Activated CD4-positive, alpha-beta T cell treated with anti-CD3 and anti-CD28 coated beads, Interleukin-2, Interleukin-4, amounts not matched to agents 100 ng/mL and 50 ng/mL, durations not matched to agents 16 hours and 8 hours (primary cell): ENCODE data around the gene AHNAK2.
"Not testable (repeated sequence)": the region's sequence is repeated elsewhere in the genome, so short reads cannot be mapped to it uniquely, and the experiment has no call there.

ENCODE experiments used
- DNase-seq: peaks from one replicate; pipeline ENCODE4 v3.0.0-alpha.2; 2020; ENCODE audit warnings: low spot score

AHNAK2 gene

DNA sequence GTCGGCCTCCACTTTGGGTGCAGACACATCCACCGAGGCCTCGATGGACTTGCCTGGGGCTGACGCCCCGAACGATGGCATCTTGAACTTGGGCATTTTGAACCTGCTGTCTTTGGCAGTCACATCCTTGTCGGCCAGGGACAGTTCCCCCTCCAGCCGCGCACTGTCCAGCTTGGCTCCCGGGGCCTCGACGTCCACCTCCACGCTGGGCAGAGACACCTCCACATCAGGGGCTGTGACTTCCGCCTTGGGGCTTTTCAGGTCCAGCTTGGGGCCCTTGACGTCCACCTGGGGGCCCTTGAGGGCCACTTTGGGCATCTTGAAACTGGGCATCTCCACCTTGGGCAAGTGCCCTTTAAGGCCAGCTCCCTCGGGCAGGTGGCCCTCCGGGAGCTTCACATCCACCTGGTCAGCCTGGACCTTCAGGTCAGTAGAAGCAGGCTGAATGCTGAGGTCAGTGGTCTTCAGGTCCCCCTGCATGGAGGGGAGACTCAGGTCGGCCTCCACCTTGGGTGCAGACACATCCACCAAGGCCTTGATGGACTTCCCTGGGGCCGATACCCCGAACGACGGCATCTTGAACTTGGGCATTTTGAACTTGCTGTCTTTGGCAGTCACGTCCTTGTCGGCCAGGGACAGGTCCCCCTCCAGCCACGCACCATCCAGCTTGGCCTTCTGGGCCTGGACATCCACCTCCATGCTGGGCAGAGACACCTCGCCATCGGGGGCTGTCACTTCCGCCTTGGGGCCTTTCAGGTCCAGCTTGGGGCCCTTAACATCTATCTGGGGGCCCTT lies 26.1 kb downstream of the AHNAK2 start:
- not testable (repeated sequence) for DNase-seq

DNA sequence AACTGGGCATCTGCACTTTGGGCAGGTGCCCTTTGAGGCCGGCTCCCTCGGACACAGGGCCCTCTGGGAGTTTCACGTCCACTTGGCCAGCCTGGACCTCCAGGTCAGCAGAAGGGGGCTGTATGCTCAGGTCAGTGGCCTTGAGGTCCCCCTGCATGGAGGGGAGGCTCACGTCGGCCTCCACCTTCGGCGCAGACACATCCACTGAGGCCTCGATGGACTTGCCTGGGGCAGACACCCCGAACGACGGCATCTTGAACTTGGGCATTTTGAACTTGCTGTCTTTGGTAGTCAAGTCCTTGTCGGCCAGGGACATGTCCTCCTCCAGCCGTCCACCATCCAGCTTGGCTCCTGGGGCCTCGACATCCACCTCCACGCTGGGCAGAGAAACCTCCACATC lies 27.5 kb downstream of the AHNAK2 start:
- not testable (repeated sequence) for DNase-seq

DNA sequence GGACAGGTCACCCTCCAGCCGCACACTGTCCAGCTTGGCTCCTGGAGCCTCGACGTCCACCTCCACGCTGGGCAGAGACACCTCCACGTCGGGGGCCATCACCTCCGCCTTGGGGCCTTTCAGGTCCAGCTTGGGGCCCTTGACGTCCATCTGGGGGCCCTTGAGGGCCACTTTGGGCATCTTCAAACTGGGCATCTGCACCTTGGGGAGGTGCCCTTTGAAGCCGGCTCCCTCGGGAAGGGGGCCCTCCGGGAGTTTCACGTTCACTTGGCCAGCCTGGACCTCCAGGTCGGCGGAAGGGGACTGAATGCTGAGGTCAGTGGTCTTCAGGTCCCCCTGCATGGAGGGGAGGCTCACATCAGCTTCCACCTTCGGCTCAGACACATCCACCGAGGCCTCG lies 28.2 kb downstream of the AHNAK2 start:
- no peak for DNase-seq

DNA sequence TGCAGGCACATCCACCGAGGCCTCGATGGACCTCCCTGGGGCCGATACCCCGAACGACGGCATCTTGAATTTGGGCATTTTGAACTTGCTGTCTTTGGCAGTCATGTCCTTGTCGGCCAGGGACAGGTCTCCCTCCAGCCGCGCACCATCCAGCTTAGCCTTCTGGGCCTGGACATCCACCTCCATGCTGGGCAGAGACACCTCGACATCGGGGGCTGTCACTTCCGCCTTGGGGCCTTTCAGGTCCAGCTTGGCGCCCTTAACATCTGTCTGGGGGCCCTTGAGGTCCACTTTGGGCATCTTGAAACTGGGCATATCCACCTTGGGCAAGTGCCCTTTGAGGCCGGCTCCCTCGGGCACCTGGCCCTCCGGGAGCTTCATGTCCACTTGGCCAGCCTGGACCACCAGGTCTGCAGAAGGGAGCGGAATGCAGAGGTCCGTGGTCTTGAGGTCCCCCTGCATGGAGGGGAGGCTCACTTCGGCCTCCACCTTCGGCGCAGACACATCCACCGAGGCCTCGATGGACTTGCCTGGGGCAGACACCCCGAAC lies 28.7 kb downstream of the AHNAK2 start:
- not testable (repeated sequence) for DNase-seq

DNA sequence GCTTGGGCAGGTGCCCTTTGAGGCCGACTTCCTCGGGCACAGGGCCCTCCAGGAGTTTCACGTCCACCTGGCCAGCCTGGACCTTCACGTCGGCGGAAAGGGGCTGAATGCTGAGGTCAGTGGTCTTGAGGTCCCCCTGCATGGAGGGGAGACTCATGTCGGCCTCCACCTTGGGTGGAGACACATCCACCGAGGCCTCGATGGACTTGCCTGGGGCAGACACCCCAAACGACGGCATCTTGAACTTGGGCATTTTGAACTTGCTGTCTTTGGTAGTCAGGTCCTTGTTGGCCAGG lies 29.5 kb downstream of the AHNAK2 start:
- no peak for DNase-seq

DNA sequence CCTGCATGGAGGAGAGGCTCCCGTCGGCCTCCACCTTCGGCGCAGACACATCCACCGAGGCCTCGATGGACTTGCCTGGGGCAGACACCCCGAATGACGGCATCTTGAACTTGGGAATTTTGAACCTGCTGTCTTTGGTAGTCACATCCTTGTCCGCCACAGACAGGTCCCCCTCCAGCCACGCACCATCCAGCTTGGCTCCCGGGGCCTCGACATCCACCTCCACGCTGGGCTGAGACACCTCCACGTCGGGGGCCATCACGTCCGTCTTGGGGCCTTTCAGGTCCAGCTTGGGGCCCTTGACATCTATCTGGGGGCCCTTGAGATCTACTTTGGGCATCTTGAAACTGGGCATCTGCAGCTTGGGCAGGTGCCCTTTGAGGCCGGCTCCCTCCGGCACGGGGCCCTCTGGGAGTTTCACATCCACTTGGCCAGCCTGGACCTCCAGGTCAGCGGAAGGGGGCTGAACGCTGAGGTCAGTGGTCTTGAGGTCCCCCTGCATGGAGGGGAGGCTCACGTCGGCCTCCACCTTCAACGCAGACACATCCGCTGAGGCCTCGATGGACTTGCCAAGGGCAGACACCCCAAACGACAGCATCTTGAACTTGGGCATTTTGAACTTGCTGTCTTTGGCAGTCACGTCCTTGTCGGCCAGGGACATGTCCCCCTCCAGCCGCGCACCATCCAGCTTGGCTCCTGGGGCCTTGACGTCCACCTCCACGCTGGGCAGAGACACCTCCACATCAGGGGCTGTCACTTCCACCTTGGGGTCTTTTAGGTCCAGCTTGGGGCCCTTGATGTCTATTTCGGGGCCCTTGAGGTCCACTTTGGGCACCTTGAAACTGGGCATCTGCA lies 30.1 kb downstream of the AHNAK2 start:
- not testable (repeated sequence) for DNase-seq

DNA sequence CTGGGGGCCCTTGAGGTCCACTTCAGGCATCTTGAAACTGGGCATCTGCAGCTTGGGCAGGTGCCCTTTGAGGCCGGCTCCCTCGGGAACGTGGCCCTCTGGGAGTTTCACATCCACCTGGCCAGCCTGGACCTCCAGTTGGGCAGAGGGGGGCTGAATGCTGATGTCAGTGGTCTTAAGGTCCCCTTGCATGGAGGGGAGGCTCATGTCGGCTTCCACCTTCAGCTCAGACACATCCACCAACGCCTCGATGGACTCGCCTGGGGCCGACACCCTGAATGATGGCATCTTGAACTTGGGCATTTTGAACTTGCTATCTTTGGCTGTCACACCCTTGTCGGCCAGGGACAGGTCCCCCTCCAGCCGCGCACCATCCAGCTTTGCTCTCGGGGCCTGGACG lies 31.0 kb downstream of the AHNAK2 start:
- DNase-seq = not testable (repeated sequence)

DNA sequence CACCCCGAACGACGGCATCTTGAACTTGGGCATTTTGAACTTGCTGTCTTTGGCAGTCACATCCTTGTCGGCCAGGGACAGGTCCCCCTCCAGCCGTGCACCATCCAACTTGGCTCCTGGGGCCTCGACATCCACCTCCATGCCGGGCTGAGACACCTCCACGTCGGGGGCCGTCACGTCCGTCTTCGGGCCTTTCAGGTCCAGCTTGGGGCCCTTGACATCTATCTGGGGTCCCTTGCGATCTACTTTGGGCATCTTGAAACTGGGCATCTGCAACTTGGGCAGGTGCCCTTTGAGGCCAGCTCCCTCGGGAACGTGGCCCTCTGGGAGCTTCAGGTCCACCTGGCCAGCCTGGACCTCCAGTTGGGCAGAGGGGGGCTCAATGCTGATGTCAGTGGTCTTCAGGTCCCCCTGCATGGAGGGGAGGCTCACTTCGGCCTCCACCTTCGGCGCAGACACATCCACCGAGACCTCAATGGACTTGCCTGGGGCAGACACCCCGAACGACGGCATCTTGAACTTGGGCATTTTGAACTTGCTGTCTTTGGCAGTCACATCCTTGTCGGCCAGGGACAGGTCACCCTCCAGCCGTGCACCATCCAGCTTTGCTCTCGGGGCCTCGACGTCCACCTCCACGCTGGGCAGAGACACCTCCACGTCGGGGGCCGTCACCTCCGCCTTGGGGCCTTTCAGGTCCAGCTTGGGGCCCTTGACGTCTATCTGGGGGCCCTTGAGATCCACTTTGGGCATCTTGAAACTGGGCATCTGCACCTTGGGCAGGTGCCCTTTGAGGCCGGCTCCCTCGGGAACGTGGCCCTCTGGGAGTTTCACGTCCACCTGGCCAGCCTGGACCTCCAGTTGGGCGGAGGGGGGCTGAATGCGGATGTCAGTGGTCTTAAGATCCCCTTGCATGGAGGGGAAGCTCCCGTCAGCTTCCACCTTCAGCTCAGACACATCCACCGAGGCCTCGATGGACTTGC lies 31.9 kb downstream of the AHNAK2 start:
- DNase-seq = not testable (repeated sequence)

DNA sequence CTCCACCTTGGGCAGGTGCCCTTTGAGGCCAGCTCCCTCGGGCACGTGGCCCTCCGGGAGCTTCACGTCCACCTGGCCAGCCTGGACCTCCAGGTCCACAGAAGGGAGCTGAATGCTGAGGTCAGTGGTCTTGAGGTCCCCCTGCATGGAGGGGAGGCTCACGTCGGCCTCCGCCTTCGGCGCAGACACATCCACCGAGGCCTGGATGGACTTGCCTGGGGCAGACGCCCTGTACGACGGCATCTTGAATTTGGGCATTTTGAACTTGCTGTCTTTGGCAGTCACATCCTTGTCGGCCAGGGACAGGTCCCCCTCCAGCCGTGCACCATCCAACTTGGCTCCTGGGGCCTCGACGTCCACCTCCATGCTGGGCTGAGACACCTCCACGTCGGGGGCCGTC lies 32.9 kb downstream of the AHNAK2 start:
- DNase-seq = not testable (repeated sequence)

DNA sequence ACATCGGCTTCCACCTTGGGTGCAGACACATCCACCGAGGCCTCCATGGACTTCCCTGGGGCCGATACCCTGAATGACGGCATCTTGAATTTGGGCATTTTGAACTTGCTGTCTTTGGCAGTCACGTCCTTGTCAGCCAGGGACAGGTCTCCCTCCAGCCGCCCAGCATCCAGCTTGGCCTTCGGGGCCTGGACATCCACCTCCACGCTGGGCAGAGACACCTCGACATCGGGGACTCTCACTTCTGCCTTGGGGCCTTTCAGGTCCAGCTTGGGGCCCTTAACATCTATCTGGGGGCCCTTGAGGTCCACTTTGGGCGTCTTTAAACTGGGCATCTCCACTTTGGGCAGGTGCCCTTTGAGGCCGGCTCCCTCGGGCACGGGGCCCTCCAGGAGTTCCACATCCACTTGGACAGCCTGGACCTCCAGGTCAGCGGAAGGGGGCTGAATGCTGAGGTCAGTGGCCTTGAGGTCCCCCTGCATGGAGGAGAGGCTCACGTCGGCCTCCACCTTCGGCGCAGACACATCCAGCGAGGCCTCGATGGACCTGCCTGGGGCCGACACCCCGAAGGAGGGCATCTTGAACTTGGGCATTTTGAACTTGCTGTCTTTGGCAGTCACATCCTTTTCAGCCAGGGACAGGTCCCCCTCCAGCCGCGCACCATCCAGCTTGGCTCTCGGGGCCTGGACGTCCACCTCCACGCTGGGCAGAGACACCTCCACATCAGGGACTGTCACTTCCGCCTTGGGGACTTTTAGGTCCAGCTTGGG lies 33.6 kb downstream of the AHNAK2 start:
- DNase-seq = not testable (repeated sequence)

DNA sequence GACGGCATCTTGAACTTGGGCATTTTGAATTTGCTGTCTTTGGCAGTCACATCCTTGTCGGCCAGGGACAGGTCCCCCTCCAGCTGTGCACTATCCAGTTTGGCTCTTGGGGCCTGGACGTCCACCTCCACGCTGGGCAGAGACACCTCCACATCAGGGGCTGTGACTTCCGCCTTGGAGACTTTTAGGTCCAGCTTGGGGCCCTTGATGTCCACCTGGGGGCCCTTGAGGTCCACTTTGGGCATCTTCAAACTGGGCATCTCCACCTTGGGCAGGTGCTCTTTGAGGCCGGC lies 34.2 kb downstream of the AHNAK2 start:
- DNase-seq = not testable (repeated sequence)

DNA sequence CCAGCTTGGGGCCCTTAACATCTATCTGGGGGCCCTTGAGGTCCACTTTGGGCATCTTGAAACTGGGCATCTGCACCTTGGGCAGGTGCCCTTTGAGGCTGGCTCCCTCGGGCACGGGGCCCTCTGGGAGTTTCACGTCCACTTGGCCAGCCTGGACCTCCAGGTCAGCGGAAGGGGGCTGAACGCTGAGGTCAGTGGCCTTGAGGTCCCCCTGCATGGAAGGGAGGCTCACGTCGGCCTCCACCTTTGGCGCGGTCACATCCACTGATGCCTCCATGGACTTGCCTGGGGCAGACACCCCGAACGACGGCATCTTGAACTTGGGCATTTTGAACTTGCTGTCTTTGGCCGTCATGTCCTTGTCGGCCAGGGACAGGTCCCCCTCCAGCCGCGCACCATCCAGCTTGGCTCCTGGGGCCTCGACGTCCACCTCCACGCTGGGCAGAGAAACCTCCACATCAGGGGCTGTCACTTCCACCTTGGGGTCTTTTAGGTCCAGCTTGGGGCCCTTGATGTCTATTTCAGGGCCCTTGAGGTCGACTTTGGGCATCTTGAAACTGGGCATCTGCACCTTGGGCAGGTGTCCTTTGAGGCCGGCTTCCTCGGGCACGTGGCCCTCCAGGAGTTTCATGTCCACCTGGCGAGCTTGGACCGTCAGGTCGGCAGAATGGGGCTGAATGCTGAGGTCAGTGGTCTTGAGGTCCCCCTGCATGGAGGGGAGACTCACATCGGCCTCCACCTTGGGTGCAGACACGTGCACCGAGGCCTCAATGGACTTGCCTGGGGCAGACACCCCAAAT lies 34.8 kb downstream of the AHNAK2 start:
- not testable (repeated sequence) for DNase-seq

DNA sequence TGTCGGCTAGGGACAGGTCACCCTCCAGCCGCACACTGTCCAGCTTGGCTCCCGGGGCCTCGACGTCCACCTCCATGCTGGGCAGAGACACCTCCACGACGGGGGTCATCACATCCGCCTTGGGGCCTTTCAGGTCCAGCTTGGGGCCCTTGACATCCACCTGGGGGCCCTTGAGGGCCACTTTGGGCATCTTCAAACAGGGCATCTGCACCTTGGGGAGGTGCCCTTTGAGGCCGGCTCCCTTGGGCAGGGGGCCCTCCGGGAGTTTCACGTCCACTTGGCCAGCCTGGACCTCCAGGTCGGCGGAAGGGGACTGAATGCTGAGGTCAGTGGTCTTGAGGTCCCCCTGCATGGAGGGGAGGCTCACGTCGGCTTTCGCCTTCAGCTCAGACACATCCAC lies 35.6 kb downstream of the AHNAK2 start:
- no peak for DNase-seq

DNA sequence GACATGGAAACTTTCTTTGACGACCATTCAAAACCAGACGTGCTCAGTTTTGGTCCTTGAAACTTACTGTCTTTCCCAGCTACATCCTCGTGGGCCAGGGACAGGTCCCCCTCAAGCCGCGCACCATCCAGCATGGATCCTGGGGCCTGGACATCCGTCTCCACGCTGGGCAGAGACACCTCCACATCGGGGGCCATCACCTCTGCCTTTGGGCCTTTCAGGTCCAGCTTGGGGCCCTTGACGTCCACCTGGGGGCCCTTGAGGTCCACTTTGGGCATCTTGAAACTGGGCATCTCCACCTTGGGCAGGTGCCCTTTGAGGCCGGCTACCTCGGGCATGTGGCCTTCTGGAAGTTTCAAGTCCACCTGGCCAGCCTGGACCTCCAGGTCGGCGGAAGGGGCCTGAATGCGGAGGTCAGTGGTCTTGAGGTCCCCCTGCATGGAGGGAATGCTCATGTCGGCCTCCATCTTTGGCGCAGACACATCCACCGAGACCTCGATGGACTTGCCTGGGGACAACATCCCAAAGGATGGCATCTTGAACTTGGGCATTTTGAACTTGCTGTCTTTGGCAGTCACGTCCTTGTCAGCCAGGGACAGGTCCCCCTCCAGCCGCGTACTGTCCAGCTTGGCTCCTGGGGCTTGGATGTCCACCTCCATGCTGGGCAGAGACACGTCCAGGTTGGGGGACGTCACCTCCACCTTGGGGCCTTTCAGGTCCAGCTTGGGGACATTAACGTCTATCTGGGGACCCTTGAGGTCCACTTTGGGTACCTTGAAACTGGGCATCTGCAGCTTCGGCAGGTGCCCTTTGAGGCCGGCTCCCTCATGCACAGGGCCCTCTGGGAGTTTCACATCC lies 36.4 kb downstream of the AHNAK2 start:
- no peak for DNase-seq

DNA sequence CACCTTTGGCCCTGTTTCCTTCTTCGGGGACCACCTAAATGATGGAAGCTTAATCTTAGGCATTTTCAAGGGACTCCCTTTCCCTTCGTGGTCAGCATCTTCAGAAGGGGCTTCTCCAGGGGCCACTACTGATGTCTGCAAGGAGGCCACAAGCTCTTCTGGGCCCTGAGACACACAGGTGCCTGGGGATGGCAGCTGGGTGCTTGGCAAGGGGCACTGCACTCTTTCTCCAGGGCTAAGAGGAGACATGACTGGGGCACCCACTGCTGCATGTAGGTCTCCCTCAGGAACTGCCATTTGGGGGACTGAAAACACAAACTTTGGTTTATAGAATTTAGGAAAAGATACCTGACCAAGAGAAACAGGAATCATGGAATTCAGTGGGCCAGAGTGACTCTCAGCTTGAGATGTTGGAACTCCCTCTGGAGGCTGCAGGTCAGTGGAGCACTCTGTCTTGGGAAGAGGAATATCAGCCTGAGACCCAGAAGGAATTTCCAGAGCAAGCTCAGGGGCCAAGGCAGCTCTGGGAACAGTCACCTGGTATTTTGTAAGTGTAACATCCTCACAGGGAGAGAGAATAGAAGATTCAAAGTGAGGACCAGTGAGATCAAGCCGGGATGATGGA lies 37.5 kb downstream of the AHNAK2 start:
- DNase-seq = no peak

DNA sequence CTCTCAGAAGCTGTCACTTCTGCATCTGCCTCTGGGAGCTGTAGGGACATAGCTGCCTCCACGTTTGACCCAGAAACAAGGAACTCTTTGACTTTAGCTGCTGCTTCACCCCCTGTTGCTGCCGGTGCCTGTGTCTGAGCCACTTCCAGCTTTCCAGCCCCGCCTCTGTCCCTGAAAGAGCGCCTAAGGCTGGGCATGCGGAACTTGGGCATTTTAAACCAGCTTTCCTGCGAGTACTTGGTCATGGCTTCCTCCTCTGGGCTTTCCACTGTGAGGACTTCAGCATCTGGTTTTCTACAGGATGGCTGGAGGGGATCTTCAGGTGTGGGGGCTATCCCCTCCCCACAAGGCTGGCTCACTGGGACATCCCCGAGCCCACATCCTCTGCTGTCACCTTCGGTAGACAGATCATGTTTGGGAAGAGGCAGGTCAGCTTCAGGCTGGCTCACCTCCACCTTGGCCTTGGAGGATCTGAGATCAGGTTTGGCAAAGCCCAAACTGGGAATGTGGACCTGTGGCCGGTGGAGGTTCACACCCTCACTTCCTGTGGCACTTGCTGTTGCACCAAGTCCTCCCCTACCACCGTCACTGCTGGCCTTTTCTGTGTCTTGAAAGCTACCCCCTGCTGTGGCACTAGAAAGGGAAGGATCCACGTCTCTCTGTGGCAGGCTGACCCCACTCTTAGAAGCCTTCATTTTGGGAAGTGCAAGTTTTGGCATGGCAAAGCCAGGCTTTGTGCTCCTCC lies 38.3 kb downstream of the AHNAK2 start:
- DNase-seq = no peak

DNA sequence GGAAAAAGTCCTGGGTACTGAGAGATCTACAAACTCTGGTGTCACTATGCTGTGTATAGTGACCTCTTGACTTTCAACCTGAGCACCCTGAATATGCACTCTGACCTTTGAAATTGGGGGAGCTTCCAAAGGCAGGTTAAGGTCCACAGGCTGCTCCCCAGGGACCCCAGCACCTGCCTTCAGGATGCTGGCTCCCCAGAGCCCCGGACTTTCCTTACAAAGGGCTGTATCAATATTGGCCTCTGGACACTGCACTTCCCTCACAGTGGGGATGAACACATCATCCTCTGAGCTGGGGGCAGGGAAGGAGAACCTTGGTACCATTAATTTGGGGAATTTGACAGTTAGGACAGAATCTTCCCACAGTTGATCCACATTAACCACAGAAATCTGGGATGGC lies 39.2 kb downstream of the AHNAK2 start:
- no peak for DNase-seq

DNA sequence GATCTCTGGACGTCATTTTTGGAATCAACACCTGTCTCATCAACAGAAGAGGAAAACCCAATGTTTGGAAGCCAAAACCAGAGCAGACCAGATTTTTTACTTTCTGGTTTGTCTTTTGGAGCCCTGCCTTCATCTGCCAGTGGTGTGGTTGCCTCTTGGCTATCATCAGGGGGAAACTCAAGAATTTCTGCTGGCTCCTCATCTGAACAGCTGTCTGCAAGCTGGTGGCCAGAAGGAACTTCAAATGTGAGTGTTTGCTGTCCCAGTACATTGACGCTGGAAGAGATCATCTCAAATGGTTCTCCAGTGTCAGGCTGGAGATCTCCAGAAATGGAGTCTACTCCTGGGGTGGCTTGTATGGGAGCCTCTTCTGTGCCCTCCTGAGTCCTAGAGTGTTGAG lies 39.7 kb downstream of the AHNAK2 start:
- DNase-seq = no peak
